GM10248 (cell line): ENCODE data around the gene ABCF3.

Source experiments
- CTCF ChIA-PET: fragments of 300-600 bp; sonication (Branson Sonifier 250); formaldehyde crosslinking; extraction: SDS; loops from one replicate; lab custom pipeline; 2021; ENCODE audit warnings: antibody characterized with exemption; lab: Yijun Ruan, JAX
- POLR2A ChIA-PET: fragments of 350-650 bp; sonication (Branson Sonifier 250); formaldehyde crosslinking; extraction: SDS; loops from one replicate; lab custom pipeline; 2020; ENCODE audit warnings: antibody characterized with exemption; lab: Yijun Ruan, JAX
- DNase-seq: peaks from one replicate; pipeline ENCODE4 v3.0.0; 2012; ENCODE audit errors: extremely low spot score
- TF ChIP-seq, protein P1 (sequence below): IDR thresholded peaks from 2 replicates; pipeline ENCODE4 v1.5.1; 2012; ENCODE audit warnings: mild to moderate bottlenecking, low read depth; ENCODE audit errors: extremely low read depth, missing control alignments, control extremely low read depth

Gene ABCF3

DNA sequence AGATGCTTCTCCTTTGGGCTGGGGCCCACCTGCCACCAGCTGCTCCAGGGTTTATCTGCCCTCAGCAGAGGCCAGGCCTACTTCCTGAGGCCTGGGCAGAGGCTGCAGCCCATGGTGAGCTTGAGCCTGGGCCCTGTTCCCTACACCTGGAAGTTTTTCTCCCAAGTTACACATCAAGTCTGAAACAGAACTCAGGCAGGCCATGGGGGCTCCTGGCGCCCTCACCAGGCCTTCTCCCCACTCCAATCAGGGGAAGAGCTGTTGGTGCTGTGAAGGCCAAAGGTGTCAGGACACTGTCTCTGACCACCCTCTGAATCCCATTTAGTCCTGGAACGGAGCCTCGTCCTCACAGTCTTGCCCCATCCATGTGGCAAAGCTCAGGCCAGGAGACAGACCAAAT is 50.6 kb downstream of the ABCF3 start:
- ChIA-PET POLR2A (no interaction called here), CTCF (interaction anchor here (1.0 to 7.8 kb wide), 4 partner anchors 9 to 14 kb away, joined by 3 to 98 read pairs (median 4); partner anchors contain the start of genes EEF1AKMT4 and VWA5B2)
- no peak for DNase-seq
- TF ChIP-seq, protein P1, sequence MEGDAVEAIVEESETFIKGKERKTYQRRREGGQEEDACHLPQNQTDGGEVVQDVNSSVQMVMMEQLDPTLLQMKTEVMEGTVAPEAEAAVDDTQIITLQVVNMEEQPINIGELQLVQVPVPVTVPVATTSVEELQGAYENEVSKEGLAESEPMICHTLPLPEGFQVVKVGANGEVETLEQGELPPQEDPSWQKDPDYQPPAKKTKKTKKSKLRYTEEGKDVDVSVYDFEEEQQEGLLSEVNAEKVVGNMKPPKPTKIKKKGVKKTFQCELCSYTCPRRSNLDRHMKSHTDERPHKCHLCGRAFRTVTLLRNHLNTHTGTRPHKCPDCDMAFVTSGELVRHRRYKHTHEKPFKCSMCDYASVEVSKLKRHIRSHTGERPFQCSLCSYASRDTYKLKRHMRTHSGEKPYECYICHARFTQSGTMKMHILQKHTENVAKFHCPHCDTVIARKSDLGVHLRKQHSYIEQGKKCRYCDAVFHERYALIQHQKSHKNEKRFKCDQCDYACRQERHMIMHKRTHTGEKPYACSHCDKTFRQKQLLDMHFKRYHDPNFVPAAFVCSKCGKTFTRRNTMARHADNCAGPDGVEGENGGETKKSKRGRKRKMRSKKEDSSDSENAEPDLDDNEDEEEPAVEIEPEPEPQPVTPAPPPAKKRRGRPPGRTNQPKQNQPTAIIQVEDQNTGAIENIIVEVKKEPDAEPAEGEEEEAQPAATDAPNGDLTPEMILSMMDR: no peak

DNA sequence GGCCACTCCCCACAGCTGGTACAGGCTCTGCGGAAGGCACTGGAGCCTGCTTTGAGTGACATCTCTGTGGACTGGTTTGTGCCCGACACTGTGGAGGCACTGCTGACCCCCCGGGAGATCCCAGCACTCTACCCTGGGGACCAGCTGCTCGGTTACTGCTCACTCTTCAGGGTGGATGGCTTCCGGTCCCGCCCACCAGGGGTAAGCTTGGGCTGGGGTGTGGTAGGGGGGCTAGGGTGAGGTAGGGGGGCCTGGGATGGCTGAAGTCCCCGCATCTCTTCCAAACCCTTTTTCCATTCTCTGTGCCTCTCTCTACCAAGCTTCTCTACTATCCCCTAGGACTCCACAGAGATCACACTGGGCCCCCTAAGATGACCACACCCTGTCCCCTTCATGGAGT is 51.2 kb downstream of the ABCF3 start:
- POLR2A ChIA-PET: no interaction called here
- TF ChIP-seq, protein P1: no peak
- DNase-seq: no peak
- CTCF ChIA-PET: interaction anchor here (1.0 to 7.8 kb wide), 3 partner anchors 9 to 14 kb away, joined by 3 to 98 read pairs (median 3); partner anchors contain the start of genes EEF1AKMT4 and VWA5B2

GRCh38 chr3:184237807-184238206 is 51.8 kb downstream of the ABCF3 start:
- no peak for DNase-seq
- ChIA-PET CTCF (interaction anchor here (0.8 to 7.8 kb wide), 4 partner anchors 10 to 340 kb away, joined by 3 to 98 read pairs (median 3); partner anchors contain the start of genes EEF1AKMT4 and VWA5B2), POLR2A (no interaction called here)
- TF ChIP-seq, protein P1: no peak

GRCh38 chr3:184238246-184238818 is 52.3 kb downstream of the ABCF3 start:
- ChIA-PET POLR2A (no interaction called here), CTCF (interaction anchor here (0.8 to 7.8 kb wide), 4 partner anchors 10 to 341 kb away, joined by 3 to 98 read pairs (median 3); partner anchors contain the start of gene VWA5B2)
- TF ChIP-seq, protein P1: no peak
- no peak for DNase-seq

DNA sequence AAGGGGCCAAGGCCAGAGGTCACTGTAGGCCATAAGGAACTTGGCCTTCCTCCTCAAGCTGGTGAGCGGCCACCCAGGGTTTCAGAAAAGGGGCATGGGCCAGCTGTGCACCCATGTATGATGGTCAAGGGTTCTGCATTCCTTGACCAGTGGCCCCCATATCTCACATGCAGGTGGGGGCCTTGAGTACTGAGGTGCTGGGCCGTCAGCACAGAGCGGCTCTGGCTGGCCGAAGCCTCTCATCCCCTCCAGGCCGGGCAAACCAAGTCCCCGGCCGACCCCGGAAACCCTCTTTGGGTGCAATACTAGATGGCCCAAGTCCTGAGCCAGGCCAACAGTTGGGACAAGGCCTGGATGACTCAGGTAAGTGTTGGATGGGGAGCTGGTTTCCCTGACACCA is 53.2 kb downstream of the ABCF3 start:
- no peak for DNase-seq
- ChIA-PET CTCF (interaction anchor here (1.5 to 7.8 kb wide), 5 partner anchors 11 to 343 kb away, joined by 3 to 98 read pairs (median 7); partner anchors contain the start of genes EEF1AKMT4 and VWA5B2), POLR2A (no interaction called here)
- TF ChIP-seq, protein P1: no peak

- POLR2A ChIA-PET: no interaction called here
- CTCF ChIA-PET: interaction anchor here (1.0 to 7.8 kb wide), 7 partner anchors 11 to 344 kb away, joined by 3 to 98 read pairs (median 5); partner anchors contain the start of genes EEF1AKMT4 and VWA5B2
- TF ChIP-seq, protein P1: no peak
- no peak for DNase-seq
Measured at GRCh38 chr3:184239708-184240107, 53.7 kb downstream of the ABCF3 start.
